HepG2 (cell line): ENCODE results near the gene PLG. TPM values are rescaled to one million over a fixed set of nuclear protein-coding genes. Genes with fewer than 3 reads are reported as not detected.
"Not testable (repeated sequence)": the region's sequence is repeated elsewhere in the genome, so short reads cannot be mapped to it uniquely, and the experiment has no call there.

ENCODE experiments used
- ATAC-seq: fragments of 200-7000 bp; cut with Tn5 transposase; 3 replicates; pipeline ENCODE4 v1.9.1; 2020; ENCODE audit warnings: mild to moderate bottlenecking, moderate library complexity
- BruUV-seq: library from RNA; stranded (reverse); fragments of 400-500 nt; replicated peaks from 2 replicates; lab custom pipeline; 2021; lab: Mats Ljungman, UMichigan
- CTCF ChIA-PET: fragments of 300-600 bp; formaldehyde crosslinking; extraction: SDS; loops from one replicate; lab custom pipeline; 2021; ENCODE audit warnings: low total read pairs, inconsistent platforms, low intra/inter-chr PET ratio; lab: Yijun Ruan, JAX
- POLR2A ChIA-PET: fragments of 350-600 bp; sonication (Branson Sonifier 250); formaldehyde crosslinking; loops from one replicate; lab custom pipeline; 2020; ENCODE audit warnings: antibody characterized with exemption, inconsistent platforms; lab: Yijun Ruan, JAX
- DNase-seq: peaks from one replicate; pipeline ENCODE4 v3.0.0-alpha.2; 2015; ENCODE audit warnings: low spot score
- FAIRE-seq: peaks from 3 replicates; lab custom pipeline; 2011; peaks lifted over from hg19 to GRCh38; lab: Jason Lieb, UNC
- H2AFZ ChIP-seq: one replicate; pipeline ENCODE4 v1.6.1; 2011; ENCODE audit warnings: low read length, inconsistent platforms
- H3K27ac ChIP-seq: fragments of 300-600 bp; 3 replicates; pipeline ENCODE4 v1.8.0; 2011; ENCODE audit warnings: mixed run types, mild to moderate bottlenecking, mixed read lengths, low read length, inconsistent platforms; ENCODE audit not compliant: insufficient read depth; ENCODE audit errors: extremely low read length
- H3K27me3 ChIP-seq, 2 experiments: fragments of 200-600 bp in 1 of 2; 2 replicates in 1 of 2; 3 replicates in 1 of 2; pipeline versions ENCODE4 v1.6.0 to v1.8.0; 2011; ENCODE audit warnings: low read length in 2 of 2, mild to moderate bottlenecking in 2 of 2, moderate library complexity in 2 of 2, inconsistent platforms in 1 of 2; ENCODE audit not compliant: insufficient read depth in 2 of 2, control insufficient read depth in 1 of 2
- H3K36me3 ChIP-seq, 2 experiments: fragments of 200-600 bp in 1 of 2; replicated peaks in 1 of 2; 2 replicates in 1 of 2; 3 replicates in 1 of 2; pipeline versions ENCODE4 v1.5.1 to v1.8.0; 2011; ENCODE audit warnings: low read length in 2 of 2, inconsistent platforms in 1 of 2; ENCODE audit not compliant: insufficient read depth in 2 of 2, control insufficient read depth in 1 of 2
- H3K4me1 ChIP-seq: 2 replicates; pipeline ENCODE4 v1.5.1; 2012; ENCODE audit warnings: low read length, inconsistent platforms; ENCODE audit not compliant: insufficient read depth
- H3K4me2 ChIP-seq: 2 replicates; pipeline ENCODE4 v1.6.0; 2011; ENCODE audit warnings: low read depth, low read length, inconsistent platforms
- H3K4me3 ChIP-seq, 3 experiments: fragments of 200-600 bp in 1 of 3; sonication (generic), shearing (Covaris generic) in 1 of 3; replicated peaks in 1 of 3; 2 replicates each; pipeline ENCODE4 v1.5.1; 2011 to 2016; ENCODE audit warnings: low read length in 3 of 3, inconsistent platforms in 2 of 3, low read depth in 2 of 3, mild to moderate bottlenecking in 2 of 3, control low read depth in 1 of 3, mixed read lengths in 1 of 3; ENCODE audit not compliant: insufficient read depth in 1 of 3
- H3K79me2 ChIP-seq: one replicate; pipeline ENCODE4 v1.6.1; 2011; ENCODE audit warnings: low read length, inconsistent platforms; ENCODE audit not compliant: insufficient read depth
- H3K9ac ChIP-seq: 2 replicates; pipeline ENCODE4 v1.6.0; 2011; ENCODE audit warnings: mild to moderate bottlenecking, low read depth, low read length, inconsistent platforms; ENCODE audit not compliant: insufficient read depth
- H3K9me3 ChIP-seq: 2 replicates; pipeline ENCODE4 v1.5.1; 2012; ENCODE audit warnings: mild to moderate bottlenecking, low read length
- H4K20me1 ChIP-seq: 2 replicates; pipeline ENCODE4 v1.6.0; 2011; ENCODE audit warnings: inconsistent platforms, mild to moderate bottlenecking, low read length, moderate library complexity; ENCODE audit not compliant: insufficient read depth
- ZBTB10 ChIP-seq: sonication (generic); formaldehyde crosslinking; IDR thresholded peaks from 2 replicates; pipeline ENCODE4 v1.4.0; 2020; ENCODE audit warnings: missing genetic modification reagents, borderline replicate concordance
- ZNF597 ChIP-seq: sonication (generic); formaldehyde crosslinking; IDR thresholded peaks from 2 replicates; pipeline ENCODE4 v1.5.0; 2020; ENCODE audit warnings: missing genetic modification reagents
- WGBS: methylation state at CpG from one replicate; pipeline ENCODE4 v1.1.6; 2017; ENCODE audit warnings: low lambda C conversion rate; 5-methylcytosine and 5-hydroxymethylcytosine counted together
- in situ Hi-C: cut with HindIII; loops from 2 replicates; pipeline ENCODE4 v1.10.0; 2017; ENCODE audit warnings: low pct_unique_long_range_greater_than_20kb; ENCODE audit not compliant: extremely low pct_ligation_motif_present
- intact Hi-C: fragments of 100-400 bp; cut with micrococcal nuclease; formaldehyde crosslinking; loops from one replicate; pipeline ENCODE4 v1.10.0; 2022; ENCODE audit not compliant: unreplicated experiment
- polyA plus RNA-seq, 8 experiments: library from polyadenylated mRNA; depleted of rRNA in 3 of 8; stranded (reverse) in 7 of 8; unstranded in 1 of 8; fragments of >200 nt; fragmentation: Illumina TruSeq in 4 of 8; extraction: Trizol in 4 of 8; gene quantifications; 2 replicates each; pipeline versions ENCODE4 v1.2.1 to v1.2.3, GENCODE V29; 2011 to 2016; ENCODE audit warnings: low read depth in 4 of 8, missing spikeins in 1 of 8, mixed read lengths in 1 of 8; ENCODE audit not compliant: insufficient read depth in 1 of 8
- total RNA-seq, 5 experiments: library from RNA; depleted of rRNA; stranded (reverse); fragments of >200 nt; fragmentation: Illumina TruSeq; extraction: Trizol; gene quantifications; 2 replicates each; pipeline ENCODE4 v1.2.3, GENCODE V29; 2016; ENCODE audit warnings: low read depth in 1 of 5

The PLG gene
- total and polyA plus RNA-seq, 2 of the 13 experiments (the other 11 are each of a cell fraction or from before 2014, with no cell fraction given) = 1.7 to 10.7 TPM

GRCh38 chr6:160783741-160784140, 81.7 kb downstream of the PLG start (continued):
- TF ChIP-seq ZBTB10 (no peak), ZNF597 (CRISPR knock-in tag) (no peak)

- FAIRE-seq, H3K9me3 ChIP-seq, BruUV-seq, H2AFZ ChIP-seq, H3K9ac ChIP-seq, H3K4me2 ChIP-seq, H3K27ac ChIP-seq, H3K79me2 ChIP-seq, ATAC-seq, H3K4me1 ChIP-seq, H3K27me3 ChIP-seq, in situ Hi-C loops, POLR2A ChIA-PET, CTCF ChIA-PET, DNase-seq, H4K20me1 ChIP-seq, H3K36me3 ChIP-seq, H3K4me3 ChIP-seq, intact Hi-C loops: not testable (repeated sequence)
- 39% methylated on average over 3 of the region's 3 CpGs for WGBS
Observed at GRCh38 chr6:160788126-160788525, 86.1 kb downstream of the PLG start.
